HepG2 (cell line): ENCODE data around the gene PFDN1. TPM values are rescaled to one million over a fixed set of nuclear protein-coding genes. Genes with fewer than 3 reads are reported as not detected.
A peak's percentile ranks its signal among the peaks of the same experiment; 100 is the strongest.

Experiments
- FOXA1 ChIP-seq, 2 experiments: fragments of 450-650 bp in 1 of 2; sonication (generic) in 1 of 2; formaldehyde crosslinking in 1 of 2; IDR thresholded peaks; 2 replicates each; pipeline versions ENCODE4 v1.4.0 to v1.6.1; 2016 to 2020; ENCODE audit warnings: missing genetic modification reagents in 1 of 2
- KAT8 ChIP-seq: IDR thresholded peaks from 2 replicates; pipeline ENCODE4 v1.6.1; 2016; ENCODE audit warnings: missing genetic modification reagents, missing compliant biosample characterization
- KLF6 ChIP-seq: IDR thresholded peaks from 2 replicates; pipeline ENCODE4 v1.8.0; 2016; ENCODE audit warnings: missing biosample characterization, missing genetic modification reagents
- MIXL1 ChIP-seq: IDR thresholded peaks from 2 replicates; pipeline ENCODE4 v1.6.1; 2016
- NR2F6 ChIP-seq, 2 experiments: IDR thresholded peaks; 2 replicates each; pipeline ENCODE4 v1.6.1; 2016; ENCODE audit warnings: antibody characterized with exemption in 1 of 2, mild to moderate bottlenecking in 1 of 2
- RXRB ChIP-seq: IDR thresholded peaks from 2 replicates; pipeline ENCODE4 v1.6.1; 2016; ENCODE audit warnings: borderline replicate concordance, missing genetic modification reagents, missing compliant biosample characterization
- SAP130 ChIP-seq: IDR thresholded peaks from 2 replicates; pipeline ENCODE4 v1.6.1; 2016; ENCODE audit warnings: low read depth
- SIN3B ChIP-seq: fragments of 150-350 bp; IDR thresholded peaks from 2 replicates; pipeline ENCODE4 v1.6.1; 2014; ENCODE audit warnings: low read length
- TFDP1 ChIP-seq: IDR thresholded peaks from 2 replicates; pipeline ENCODE4 v1.6.1; 2016; ENCODE audit warnings: missing compliant biosample characterization, missing genetic modification reagents, borderline replicate concordance
- THRA ChIP-seq: sonication (generic); formaldehyde crosslinking; IDR thresholded peaks from 2 replicates; pipeline ENCODE4 v1.4.0; 2020; ENCODE audit warnings: missing genetic modification reagents, borderline replicate concordance
- TRAFD1 ChIP-seq: sonication (generic); formaldehyde crosslinking; IDR thresholded peaks from 2 replicates; pipeline ENCODE4 v1.5.1; 2020; ENCODE audit warnings: missing genetic modification reagents, mild to moderate bottlenecking, borderline replicate concordance
- ZBTB21 ChIP-seq: sonication (generic); formaldehyde crosslinking; IDR thresholded peaks from 2 replicates; pipeline ENCODE4 v1.4.0; 2020; ENCODE audit warnings: missing genetic modification reagents
- ZFP62 ChIP-seq: sonication (generic); formaldehyde crosslinking; IDR thresholded peaks from 2 replicates; pipeline ENCODE4 v1.4.0; 2020; ENCODE audit warnings: missing genetic modification reagents
- ZNF577 ChIP-seq: sonication (generic); formaldehyde crosslinking; IDR thresholded peaks from 2 replicates; pipeline ENCODE4 v1.4.0; 2020; ENCODE audit warnings: mild to moderate bottlenecking, low read depth, missing genetic modification reagents, borderline replicate concordance
- ZNF605 ChIP-seq: sonication (generic); formaldehyde crosslinking; IDR thresholded peaks from 2 replicates; pipeline ENCODE4 v1.8.0; 2022; ENCODE audit warnings: mild to moderate bottlenecking, missing genetic modification reagents
- ZNF619 ChIP-seq: sonication (generic); formaldehyde crosslinking; IDR thresholded peaks from 2 replicates; pipeline ENCODE4 v1.4.0; 2020; ENCODE audit warnings: mild to moderate bottlenecking, missing genetic modification reagents
- polyA plus RNA-seq, 8 experiments: library from polyadenylated mRNA; depleted of rRNA in 3 of 8; stranded (reverse) in 7 of 8; unstranded in 1 of 8; fragments of >200 nt; fragmentation: Illumina TruSeq in 4 of 8; extraction: Trizol in 4 of 8; gene quantifications; 2 replicates each; pipeline versions ENCODE4 v1.2.1 to v1.2.3, GENCODE V29; 2011 to 2016; ENCODE audit warnings: low read depth in 4 of 8, missing spikeins in 1 of 8, mixed read lengths in 1 of 8; ENCODE audit not compliant: insufficient read depth in 1 of 8
- total RNA-seq, 5 experiments: library from RNA; depleted of rRNA; stranded (reverse); fragments of >200 nt; fragmentation: Illumina TruSeq; extraction: Trizol; gene quantifications; 2 replicates each; pipeline ENCODE4 v1.2.3, GENCODE V29; 2016; ENCODE audit warnings: low read depth in 1 of 5
- TF ChIP-seq, protein P1 (sequence below): sonication (generic); formaldehyde crosslinking; IDR thresholded peaks from 2 replicates; pipeline ENCODE4 v1.5.0; 2020; ENCODE audit warnings: missing genetic modification reagents
- TF ChIP-seq, protein P2 (sequence below): sonication (generic); formaldehyde crosslinking; conservative IDR thresholded peaks from 2 replicates; pipeline ENCODE4 v1.8.0; 2022; ENCODE audit warnings: low read depth, missing genetic modification reagents
- TF ChIP-seq, protein P3 (sequence below), 2 experiments: sonication (generic) in 1 of 2; formaldehyde crosslinking in 1 of 2; IDR thresholded peaks; 2 replicates each; pipeline versions ENCODE4 v1.5.1 to v1.6.1; 2011 to 2020; ENCODE audit warnings: borderline replicate concordance in 1 of 2, low read depth in 1 of 2, low read length in 1 of 2, mild to moderate bottlenecking in 1 of 2, missing genetic modification reagents in 1 of 2, moderate library complexity in 1 of 2

The PFDN1 gene
- total and polyA plus RNA-seq, 2 of the 13 experiments (the other 11 are each of a cell fraction or from before 2014, with no cell fraction given): 67.2 to 70.8 TPM

DNA sequence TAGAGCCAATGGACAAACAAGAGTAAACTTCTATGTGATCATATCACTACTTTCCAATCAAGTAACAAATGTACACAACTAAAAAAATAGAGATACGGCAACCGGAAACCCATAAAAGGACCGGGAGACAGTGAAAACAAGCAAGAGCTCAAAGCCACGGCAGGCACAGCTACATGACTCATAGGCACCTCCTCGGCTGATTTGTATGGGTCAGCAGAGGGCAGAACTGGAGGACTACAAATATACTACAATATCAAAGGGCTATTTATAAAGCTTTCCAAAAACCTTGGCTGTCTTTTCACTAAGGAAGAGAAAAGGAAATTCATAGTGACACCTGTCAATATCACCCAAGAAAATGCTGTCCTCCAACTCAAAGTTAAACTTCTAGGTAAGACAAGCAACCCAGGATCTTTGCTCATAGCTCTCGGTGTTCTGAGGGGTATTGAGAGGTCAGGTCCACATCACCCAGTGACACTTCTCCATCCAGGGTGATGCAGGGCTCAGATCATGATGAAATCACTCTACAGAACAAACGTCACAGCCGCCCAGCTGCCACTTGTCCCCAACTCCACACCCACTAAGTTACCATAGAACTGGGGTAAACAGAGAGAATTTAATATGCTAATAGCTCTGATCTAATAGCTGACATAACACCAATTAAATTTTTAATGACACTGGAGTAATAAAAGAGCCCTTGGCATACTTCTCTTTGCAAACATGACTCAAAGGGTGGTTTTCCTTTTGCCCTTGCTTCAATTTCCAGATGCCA, 41.3 kb downstream of the PFDN1 start (continued):
- TF ChIP-seq, protein P1, sequence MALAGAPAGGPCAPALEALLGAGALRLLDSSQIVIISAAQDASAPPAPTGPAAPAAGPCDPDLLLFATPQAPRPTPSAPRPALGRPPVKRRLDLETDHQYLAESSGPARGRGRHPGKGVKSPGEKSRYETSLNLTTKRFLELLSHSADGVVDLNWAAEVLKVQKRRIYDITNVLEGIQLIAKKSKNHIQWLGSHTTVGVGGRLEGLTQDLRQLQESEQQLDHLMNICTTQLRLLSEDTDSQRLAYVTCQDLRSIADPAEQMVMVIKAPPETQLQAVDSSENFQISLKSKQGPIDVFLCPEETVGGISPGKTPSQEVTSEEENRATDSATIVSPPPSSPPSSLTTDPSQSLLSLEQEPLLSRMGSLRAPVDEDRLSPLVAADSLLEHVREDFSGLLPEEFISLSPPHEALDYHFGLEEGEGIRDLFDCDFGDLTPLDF (CRISPR knock-in tag): no peak
- TF ChIP-seq ZNF619 (CRISPR knock-in tag): no peak
- TF ChIP-seq MIXL1 (CRISPR knock-in tag): 0 out of 2 replicates have a peak, but pooled peaks have one; percentile 19
- no peak for TF ChIP-seq ZNF605 (CRISPR knock-in tag)
- TF ChIP-seq KAT8: 0 out of 2 replicates have a peak, but pooled peaks have one; percentile 17
- TF ChIP-seq, protein P2, sequence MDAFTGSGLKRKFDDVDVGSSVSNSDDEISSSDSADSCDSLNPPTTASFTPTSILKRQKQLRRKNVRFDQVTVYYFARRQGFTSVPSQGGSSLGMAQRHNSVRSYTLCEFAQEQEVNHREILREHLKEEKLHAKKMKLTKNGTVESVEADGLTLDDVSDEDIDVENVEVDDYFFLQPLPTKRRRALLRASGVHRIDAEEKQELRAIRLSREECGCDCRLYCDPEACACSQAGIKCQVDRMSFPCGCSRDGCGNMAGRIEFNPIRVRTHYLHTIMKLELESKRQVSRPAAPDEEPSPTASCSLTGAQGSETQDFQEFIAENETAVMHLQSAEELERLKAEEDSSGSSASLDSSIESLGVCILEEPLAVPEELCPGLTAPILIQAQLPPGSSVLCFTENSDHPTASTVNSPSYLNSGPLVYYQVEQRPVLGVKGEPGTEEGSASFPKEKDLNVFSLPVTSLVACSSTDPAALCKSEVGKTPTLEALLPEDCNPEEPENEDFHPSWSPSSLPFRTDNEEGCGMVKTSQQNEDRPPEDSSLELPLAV (CRISPR knock-in tag): no peak
- TF ChIP-seq SIN3B: no peak
- no peak for TF ChIP-seq ZNF577 (CRISPR knock-in tag)
- TF ChIP-seq THRA (CRISPR knock-in tag): peak; percentile 29; the same call in 1 of the 2 replicates
- 0 out of 2 replicates have a peak, but pooled peaks have one; percentile 20 for TF ChIP-seq NR2F6 (IDR thresholded peaks at IDR 0.05)
- no peak for TF ChIP-seq NR2F6 (CRISPR knock-in tag; IDR thresholded peaks at IDR 0.05)
- TF ChIP-seq SAP130 (CRISPR knock-in tag): peak; percentile 65
- no peak for TF ChIP-seq KLF6 (CRISPR knock-in tag)
- TF ChIP-seq RXRB (CRISPR knock-in tag): peak; percentile 44; the same call in 1 of the 2 replicates
- no peak for TF ChIP-seq TRAFD1 (CRISPR knock-in tag)
- 0 out of 2 replicates have a peak, but pooled peaks have one; percentile 6 for TF ChIP-seq FOXA1 (IDR thresholded peaks at IDR 0.05)
- TF ChIP-seq FOXA1 (CRISPR knock-in tag; IDR thresholded peaks at IDR 0.05): peak; percentile 41; the same call in 1 of the 2 replicates
- no peak for TF ChIP-seq ZFP62
- no peak for TF ChIP-seq TFDP1 (CRISPR knock-in tag)
- peak; percentile 80 for TF ChIP-seq ZBTB21 (CRISPR knock-in tag)
- TF ChIP-seq, protein P3, sequence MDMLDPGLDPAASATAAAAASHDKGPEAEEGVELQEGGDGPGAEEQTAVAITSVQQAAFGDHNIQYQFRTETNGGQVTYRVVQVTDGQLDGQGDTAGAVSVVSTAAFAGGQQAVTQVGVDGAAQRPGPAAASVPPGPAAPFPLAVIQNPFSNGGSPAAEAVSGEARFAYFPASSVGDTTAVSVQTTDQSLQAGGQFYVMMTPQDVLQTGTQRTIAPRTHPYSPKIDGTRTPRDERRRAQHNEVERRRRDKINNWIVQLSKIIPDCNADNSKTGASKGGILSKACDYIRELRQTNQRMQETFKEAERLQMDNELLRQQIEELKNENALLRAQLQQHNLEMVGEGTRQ (IDR thresholded peaks at IDR 0.05; ENCODE audit: low read depth, low read length): no peak
- TF ChIP-seq, protein P3 (CRISPR knock-in tag; IDR thresholded peaks at IDR 0.05; ENCODE audit: borderline replicate concordance): peak; percentile 81; the same call in 1 of the 2 replicates
